Naive thymus-derived CD8-positive, alpha-beta T cell (primary cell): ENCODE measurements around the gene CRIP1. TPM values are rescaled to one million over a fixed set of nuclear protein-coding genes. Genes with fewer than 3 reads are reported as not detected.

ENCODE experiments used
- ATAC-seq, 2 donors: fragments of 150-1000 bp; cut with Tn5 transposase in 1 of 2; sonication (Bioruptor Pico), chemical (Tn5 transposase) in 1 of 2; 1 replicate in 1 of 2; 2 replicates in 1 of 2; pipeline ENCODE4 v1.10.0; 2021; ENCODE audit warnings: mild to moderate bottlenecking in 2 of 2, moderate library complexity in 2 of 2
- POLR2A ChIA-PET: fragments of 350-600 bp; sonication (Branson Sonifier 250); formaldehyde crosslinking; loops from one replicate; lab custom pipeline; 2021; ENCODE audit warnings: antibody characterized with exemption; lab: Charles Lee
- DNase-seq, 10 donors: peaks; one replicate each; pipeline versions ENCODE4 v3.0.0 to v3.0.0-alpha.2; 2020 to 2022
- H3K27ac Mint-ChIP-seq, 10 donors: one replicate each; pipeline ENCODE4 v1.8.0; 2020 to 2022; ENCODE audit warnings: mild to moderate bottlenecking in 10 of 10, mixed read lengths in 10 of 10, moderate library complexity in 4 of 10, inconsistent platforms in 1 of 10
- H3K27me3 Mint-ChIP-seq, 5 donors: one replicate each; pipeline ENCODE4 v1.8.0; 2021 to 2022; ENCODE audit warnings: mixed read lengths in 5 of 5
- H3K36me3 Mint-ChIP-seq, 3 donors: one replicate each; pipeline ENCODE4 v1.8.0; 2020 to 2022; ENCODE audit warnings: mixed read lengths in 3 of 3, mild to moderate bottlenecking in 2 of 3, inconsistent platforms in 1 of 3
- H3K4me1 Mint-ChIP-seq, 4 donors: one replicate each; pipeline ENCODE4 v1.8.0; 2021 to 2022; ENCODE audit warnings: mixed read lengths in 4 of 4
- H3K4me3 Mint-ChIP-seq, 10 donors: one replicate each; pipeline ENCODE4 v1.8.0; 2020 to 2022; ENCODE audit warnings: mild to moderate bottlenecking in 10 of 10, mixed read lengths in 10 of 10, moderate library complexity in 6 of 10, inconsistent platforms in 1 of 10
- H3K9me3 Mint-ChIP-seq, 9 donors: one replicate each; pipeline ENCODE4 v1.8.0; 2020 to 2022; ENCODE audit warnings: mixed read lengths in 9 of 9, mild to moderate bottlenecking in 3 of 9, inconsistent platforms in 1 of 9, moderate library complexity in 1 of 9
- polyA plus RNA-seq, 3 donors: library from polyadenylated mRNA; unstranded; fragments of 300-500 nt; fragmentation: Illumina TruSeq; gene quantifications; one replicate each; pipeline ENCODE4 v1.2.3, GENCODE V29; 2021
- total RNA-seq, 8 experiments: library from RNA in 2 of 8; stranded (reverse) in 2 of 8; gene quantifications; one replicate each; pipeline ENCODE4 v1.2.3 and lab custom pipeline; 2021 to 2026

CRIP1 gene
- total and polyA plus RNA-seq, 5 experiments from 2014 or later, result 96.5 to 784 (median 342) TPM

GRCh38 chr14:105467942-105468471 is 18.7 kb upstream of the CRIP1 start:
- Mint-ChIP-seq H3K4me3 (no peak overlapping the region), H3K36me3 (peaks cover 0 to 3% (median 0%) of the 10 kb centered on the region in 3 donors), H3K27me3 (no peaks in the 10 kb centered on the region), H3K27ac (no peak overlapping the region), H3K4me1 (peaks cover 0 to 2% (median 0%) of the 10 kb centered on the region in 4 donors), H3K9me3 (no peaks in the 10 kb centered on the region)
- POLR2A ChIA-PET, result interaction anchor here (1.0 kb wide), 1 partner anchor 22 kb away, joined by 3 read pairs; no protein-coding TSS in a partner anchor
- DNase-seq, result no peak
- ATAC-seq, result no peak

GRCh38 chr14:105468621-105469241 is 18.0 kb upstream of the CRIP1 start:
- H3K4me1 Mint-ChIP-seq, result peaks cover 0 to 5% (median 3%) of the 10 kb centered on the region in 4 donors
- POLR2A ChIA-PET, result interaction anchor here (0.9 kb wide), 1 partner anchor 13 kb away, joined by 3 read pairs; no protein-coding TSS in a partner anchor
- no peaks in the 10 kb centered on the region for H3K27me3 Mint-ChIP-seq
- ATAC-seq, result no peak
- H3K9me3 Mint-ChIP-seq, result no peaks in the 10 kb centered on the region
- H3K27ac Mint-ChIP-seq, result no peak overlapping the region
- H3K36me3 Mint-ChIP-seq, result no peaks in the 10 kb centered on the region
- DNase-seq, result no peak
- H3K4me3 Mint-ChIP-seq, result no peak overlapping the region

- no peak for ATAC-seq
- Mint-ChIP-seq H3K27me3 (no peaks in the 10 kb centered on the region), H3K36me3 (no peaks in the 10 kb centered on the region), H3K4me3 (no peak overlapping the region), H3K9me3 (no peaks in the 10 kb centered on the region), H3K27ac (no peak overlapping the region), H3K4me1 (peaks cover 0 to 9% (median 4%) of the 10 kb centered on the region in 4 donors)
- POLR2A ChIA-PET, result interaction anchor here (0.9 to 1.1 kb wide), 2 partner anchors 12 to 20 kb away, joined by 3 to 5 read pairs; no protein-coding TSS in a partner anchor
- DNase-seq, result no peak
These were observed 17.0 kb upstream of the CRIP1 start for GRCh38 chr14:105469456-105470349.

GRCh38 chr14:105470350-105471296 is 16.1 kb upstream of the CRIP1 start:
- DNase-seq, result no peak
- POLR2A ChIA-PET, result interaction anchor here (0.6 to 3.6 kb wide), 4 partner anchors 8 to 52 kb away, joined by 3 to 16 read pairs (median 4); no protein-coding TSS in a partner anchor
- Mint-ChIP-seq H3K27me3 (no peaks in the 10 kb centered on the region), H3K27ac (no peak overlapping the region), H3K4me3 (no peak overlapping the region), H3K9me3 (no peaks in the 10 kb centered on the region), H3K4me1 (peaks cover 0 to 9% (median 6%) of the 10 kb centered on the region in 4 donors), H3K36me3 (no peaks in the 10 kb centered on the region)
- ATAC-seq, result no peak

- Mint-ChIP-seq H3K27me3 (no peaks in the 10 kb centered on the region), H3K4me1 (peaks cover 0 to 14% (median 10%) of the 10 kb centered on the region in 4 donors), H3K27ac (no peak overlapping the region), H3K9me3 (no peaks in the 10 kb centered on the region), H3K4me3 (no peak overlapping the region), H3K36me3 (no peaks in the 10 kb centered on the region)
- DNase-seq (no peak), ATAC-seq (no peak)
- POLR2A ChIA-PET, result interaction anchor here (1.2 to 3.6 kb wide), 3 partner anchors 10 to 53 kb away, joined by 3 to 16 read pairs (median 8); no protein-coding TSS in a partner anchor
These were observed 15.3 kb upstream of the CRIP1 start for GRCh38 chr14:105471297-105471821.

GRCh38 chr14:105471823-105472485 is 14.7 kb upstream of the CRIP1 start:
- Mint-ChIP-seq H3K4me1 (peaks cover 0 to 17% (median 14%) of the 10 kb centered on the region in 4 donors), H3K27me3 (peaks cover 0 to 5% (median 0%) of the 10 kb centered on the region in 5 donors), H3K4me3 (peak overlapping the region in 1 of 10 donors; percentile 11), H3K9me3 (no peaks in the 10 kb centered on the region), H3K27ac (no peak overlapping the region), H3K36me3 (no peaks in the 10 kb centered on the region)
- DNase-seq, result no peak
- no peak for ATAC-seq
- POLR2A ChIA-PET, result interaction anchor here (0.5 to 3.6 kb wide), 3 partner anchors 9 to 63 kb away, joined by 3 to 16 read pairs (median 8); no protein-coding TSS in a partner anchor

- Mint-ChIP-seq H3K4me1 (peaks cover 3 to 23% (median 20%) of the 10 kb centered on the region in 4 donors), H3K27ac (no peak overlapping the region), H3K4me3 (peak overlapping the region in 2 of 10 donors; percentile 11 to 69), H3K36me3 (no peaks in the 10 kb centered on the region), H3K27me3 (peaks cover 0 to 8% (median 0%) of the 10 kb centered on the region in 5 donors), H3K9me3 (peaks cover 0 to 4% (median 0%) of the 10 kb centered on the region in 9 donors)
- DNase-seq (no peak), ATAC-seq (no peak)
- POLR2A ChIA-PET, result interaction anchor here (0.5 to 3.6 kb wide), 3 partner anchors 9 to 63 kb away, joined by 3 to 16 read pairs (median 8); no protein-coding TSS in a partner anchor
These were observed 14.1 kb upstream of the CRIP1 start for GRCh38 chr14:105472486-105472991.

- peaks cover 0 to 8% (median 0%) of the 10 kb centered on the region in 5 donors for H3K27me3 Mint-ChIP-seq
- DNase-seq, result no peak
- H3K4me3 Mint-ChIP-seq, result peak overlapping the region in 7 of 10 donors; percentile 16 to 82 (median 66)
- no peaks in the 10 kb centered on the region for H3K36me3 Mint-ChIP-seq
- peaks cover 3 to 25% (median 20%) of the 10 kb centered on the region in 4 donors for H3K4me1 Mint-ChIP-seq
- H3K27ac Mint-ChIP-seq, result peak overlapping the region in 1 of 10 donors; percentile 40
- POLR2A ChIA-PET, result interaction anchor here (0.6 to 3.6 kb wide), 3 partner anchors 8 to 23 kb away, joined by 4 to 16 read pairs (median 8); no protein-coding TSS in a partner anchor
- H3K9me3 Mint-ChIP-seq, result peaks cover 0 to 5% (median 0%) of the 10 kb centered on the region in 9 donors
- ATAC-seq, result no peak
These were observed 13.5 kb upstream of the CRIP1 start for GRCh38 chr14:105473033-105473676.

- Mint-ChIP-seq H3K4me1 (peaks cover 3 to 25% (median 20%) of the 10 kb centered on the region in 4 donors), H3K4me3 (peak overlapping the region; percentile 57 to 84 (median 78)), H3K9me3 (peaks cover 0 to 5% (median 0%) of the 10 kb centered on the region in 9 donors), H3K27me3 (peaks cover 0 to 8% (median 0%) of the 10 kb centered on the region in 5 donors), H3K27ac (peak overlapping the region in 3 of 10 donors; percentile 48 to 80 (median 59)), H3K36me3 (no peaks in the 10 kb centered on the region)
- ATAC-seq (peak; percentile 60 to 62), DNase-seq (peak in 9 of 10 donors; percentile 51 to 86 (median 68))
- POLR2A ChIA-PET, result interaction anchor here (3.6 kb wide), 1 partner anchor 15 kb away, joined by 16 read pairs; no protein-coding TSS in a partner anchor
These were observed 12.8 kb upstream of the CRIP1 start for GRCh38 chr14:105473677-105474482.
